Inferior parietal cortex (tissue), 1 donor: ENCODE results near the gene RBM28.

Source experiments
- DNase-seq: peaks from one replicate; pipeline ENCODE4 v3.0.0-alpha.2; 2016; ENCODE audit errors: extremely low spot score

Gene RBM28

DNA sequence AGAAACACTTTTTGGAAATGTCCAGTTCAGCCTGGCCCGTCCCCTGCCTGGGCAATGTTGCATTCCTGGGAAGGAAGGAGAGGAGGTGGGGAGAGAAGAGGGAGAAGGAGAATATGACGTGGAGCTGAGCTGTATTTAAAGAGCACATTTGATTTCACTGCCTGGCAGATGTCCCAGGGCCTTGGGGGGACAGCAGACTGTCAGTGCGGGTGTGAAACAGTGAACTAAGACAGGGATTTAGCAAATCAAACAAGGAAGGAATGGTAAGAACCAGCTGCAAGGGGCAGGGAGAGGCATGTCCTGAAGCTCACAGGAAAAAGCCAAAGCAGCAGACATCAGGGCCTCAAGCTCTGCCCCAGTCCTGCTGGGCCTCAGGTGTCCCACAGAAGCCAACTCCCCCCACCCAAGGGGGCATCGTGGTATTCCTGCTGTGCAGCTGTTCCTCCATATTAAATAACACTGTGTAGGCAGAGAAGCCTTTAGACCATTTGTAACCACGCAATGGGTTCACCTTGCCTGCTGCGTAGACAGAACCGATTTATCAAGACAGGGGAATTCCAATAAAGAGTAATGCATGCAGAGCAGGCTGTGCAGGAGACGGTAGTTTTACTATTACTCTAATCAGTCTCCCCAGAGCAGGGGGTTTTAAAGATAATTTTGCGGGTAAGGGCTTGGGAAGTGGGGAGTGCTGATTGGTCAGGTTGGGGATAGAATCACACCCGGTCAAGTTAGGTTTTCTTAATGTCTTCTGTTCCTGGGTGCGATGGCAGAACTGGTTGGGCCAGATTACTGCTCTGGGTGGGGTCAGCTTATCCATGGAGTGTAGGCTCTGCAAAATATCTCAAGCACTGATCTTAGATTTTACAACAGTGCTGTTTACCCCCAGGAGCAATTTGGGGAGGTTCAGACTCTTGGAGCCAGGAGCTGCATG, 84.3 kb downstream of the RBM28 start:
- no peak for DNase-seq

DNA sequence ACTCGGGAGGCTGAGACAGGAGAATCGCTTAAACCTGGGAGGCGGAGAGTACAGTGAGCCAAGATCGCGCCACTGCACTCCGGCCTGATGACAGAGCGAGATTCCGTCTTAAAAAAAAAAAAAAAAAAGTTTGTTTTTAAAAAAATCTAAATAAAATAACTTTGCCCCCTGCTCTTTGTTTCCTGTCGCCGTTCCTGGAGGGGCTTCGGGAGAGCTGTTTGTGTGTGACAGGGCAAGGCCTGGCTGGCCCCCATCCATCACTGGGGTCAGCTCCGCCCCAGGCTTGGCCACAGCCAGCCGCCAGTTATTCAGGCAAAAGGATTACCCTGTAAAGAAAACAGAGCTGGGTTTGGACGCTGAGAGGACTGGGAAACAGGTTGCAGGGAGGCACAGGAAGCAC, 86.2 kb downstream of the RBM28 start:
- no peak for DNase-seq

DNA sequence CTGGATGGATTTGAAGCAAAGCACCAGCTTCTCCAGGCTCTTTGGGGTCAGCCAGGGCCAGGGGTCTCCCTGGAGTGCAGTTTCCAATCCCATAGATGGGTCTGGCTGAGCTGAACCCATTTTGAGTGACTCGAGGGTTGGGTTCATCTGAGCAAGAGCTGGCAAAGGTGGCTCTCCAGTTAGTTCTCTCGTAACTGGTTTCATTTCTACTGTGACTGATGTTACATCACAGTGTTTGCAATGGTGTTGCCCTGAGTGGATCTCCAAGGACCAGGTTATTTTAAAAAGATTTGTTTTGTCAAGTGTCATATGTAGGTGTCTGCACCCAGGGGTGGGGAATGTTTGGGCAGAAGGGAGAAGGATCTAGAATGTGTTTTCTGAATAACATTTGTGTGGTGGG, 88.4 kb downstream of the RBM28 start:
- DNase-seq = no peak

DNA sequence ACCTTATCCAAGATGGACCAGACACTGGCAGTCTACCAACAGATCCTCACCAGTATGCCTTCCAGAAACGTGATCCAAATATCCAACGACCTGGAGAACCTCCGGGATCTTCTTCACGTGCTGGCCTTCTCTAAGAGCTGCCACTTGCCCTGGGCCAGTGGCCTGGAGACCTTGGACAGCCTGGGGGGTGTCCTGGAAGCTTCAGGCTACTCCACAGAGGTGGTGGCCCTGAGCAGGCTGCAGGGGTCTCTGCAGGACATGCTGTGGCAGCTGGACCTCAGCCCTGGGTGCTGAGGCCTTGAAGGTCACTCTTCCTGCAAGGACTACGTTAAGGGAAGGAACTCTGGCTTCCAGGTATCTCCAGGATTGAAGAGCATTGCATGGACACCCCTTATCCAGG, 89.2 kb downstream of the RBM28 start:
- DNase-seq = no peak

DNA sequence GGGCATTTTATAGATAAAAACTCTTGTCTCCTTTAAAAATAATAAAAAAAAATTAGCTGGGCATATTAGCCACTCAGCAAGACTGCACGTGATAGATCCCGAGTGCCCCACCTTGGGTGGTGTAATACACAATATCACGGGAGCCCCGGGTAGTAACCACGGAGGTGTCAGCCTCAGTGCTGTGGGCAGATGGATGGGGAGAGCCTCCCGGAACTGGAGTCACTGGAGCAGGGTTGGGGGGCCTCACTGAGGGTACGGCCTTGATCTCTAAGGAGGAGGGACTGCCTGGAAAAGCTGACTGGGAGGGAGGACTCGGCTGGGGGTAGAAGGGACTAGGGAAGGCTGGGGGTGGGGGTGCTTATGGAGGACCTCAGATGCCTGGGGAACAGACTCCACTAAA, 90.0 kb downstream of the RBM28 start:
- no peak for DNase-seq

DNA sequence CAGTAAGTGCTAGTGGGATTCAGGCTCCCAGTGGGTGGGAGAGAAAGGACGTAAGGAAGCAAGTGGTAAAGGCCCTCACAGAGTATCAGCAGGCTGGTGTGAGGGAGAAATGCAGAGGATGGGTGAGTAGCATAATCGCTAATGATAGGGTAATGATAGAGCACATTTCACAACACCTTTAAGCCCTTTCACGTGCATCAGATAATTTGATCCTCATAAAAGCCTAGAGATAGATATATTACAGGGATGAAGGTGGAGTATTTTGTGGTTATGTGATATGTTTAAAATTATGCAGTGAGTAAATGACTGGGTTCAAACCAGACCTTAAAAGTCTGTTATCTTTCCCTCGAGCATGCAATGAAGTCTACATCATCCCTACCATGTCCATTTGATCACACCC, 92.4 kb downstream of the RBM28 start:
- DNase-seq = no peak
